ENCODE results near the gene NT5C1A.

- no peak for TF ChIP-seq GATA3 (IDR thresholded peaks at IDR 0.05; ENCODE audit: low read depth, low read length)
- TF ChIP-seq GATA2 (IDR thresholded peaks at IDR 0.05; ENCODE audit: low read depth, low read length), result no peak
Measured at GRCh38 chr1:39617488-39618049, 54.3 kb downstream of the NT5C1A start.
